ENCODE results near the gene EPHA10. TPM values are rescaled to one million over a fixed set of nuclear protein-coding genes. Genes with fewer than 3 reads are reported as not detected.

Gene EPHA10
- polyA plus RNA-seq, 1 experiment: 0.04 TPM

DNA sequence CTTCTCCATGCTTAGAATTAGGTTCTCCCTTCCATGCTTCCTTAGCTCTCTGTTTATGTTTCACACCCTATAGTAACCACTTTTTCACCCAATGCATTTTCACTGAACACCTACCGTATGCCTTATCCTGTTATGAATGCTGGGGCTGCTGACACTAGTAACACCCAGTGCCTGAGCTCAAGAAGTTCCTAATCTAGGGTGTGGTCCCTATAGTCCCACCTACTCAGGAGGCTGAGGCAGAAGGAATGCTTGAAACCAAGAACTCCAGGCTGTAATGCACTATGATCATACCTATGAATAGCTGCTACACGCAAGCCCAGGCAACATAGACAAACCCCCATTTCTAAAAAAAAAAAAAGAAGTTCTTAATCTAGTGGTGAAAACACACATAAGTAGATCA lies 5.5 kb downstream of the EPHA10 start:
- ChIA-PET CTCF (no interaction called here), POLR2A (no interaction called here)
- TF ChIP-seq, protein P1, sequence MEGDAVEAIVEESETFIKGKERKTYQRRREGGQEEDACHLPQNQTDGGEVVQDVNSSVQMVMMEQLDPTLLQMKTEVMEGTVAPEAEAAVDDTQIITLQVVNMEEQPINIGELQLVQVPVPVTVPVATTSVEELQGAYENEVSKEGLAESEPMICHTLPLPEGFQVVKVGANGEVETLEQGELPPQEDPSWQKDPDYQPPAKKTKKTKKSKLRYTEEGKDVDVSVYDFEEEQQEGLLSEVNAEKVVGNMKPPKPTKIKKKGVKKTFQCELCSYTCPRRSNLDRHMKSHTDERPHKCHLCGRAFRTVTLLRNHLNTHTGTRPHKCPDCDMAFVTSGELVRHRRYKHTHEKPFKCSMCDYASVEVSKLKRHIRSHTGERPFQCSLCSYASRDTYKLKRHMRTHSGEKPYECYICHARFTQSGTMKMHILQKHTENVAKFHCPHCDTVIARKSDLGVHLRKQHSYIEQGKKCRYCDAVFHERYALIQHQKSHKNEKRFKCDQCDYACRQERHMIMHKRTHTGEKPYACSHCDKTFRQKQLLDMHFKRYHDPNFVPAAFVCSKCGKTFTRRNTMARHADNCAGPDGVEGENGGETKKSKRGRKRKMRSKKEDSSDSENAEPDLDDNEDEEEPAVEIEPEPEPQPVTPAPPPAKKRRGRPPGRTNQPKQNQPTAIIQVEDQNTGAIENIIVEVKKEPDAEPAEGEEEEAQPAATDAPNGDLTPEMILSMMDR (IDR thresholded peaks at IDR 0.05; ENCODE audit: insufficient read depth, low read depth, low read length): no peak
- H3K4me3 ChIP-seq (ENCODE audit: low read depth, low read length): no peak overlapping the region
- H3K36me3 ChIP-seq (ENCODE audit: control insufficient read depth, insufficient read depth, low read length): no peaks in the 10 kb centered on the region
- no peak for DNase-seq (ENCODE audit: low read depth)
- peaks cover 14% of the 10 kb centered on the region for H3K27me3 ChIP-seq (ENCODE audit: control insufficient read depth, insufficient read depth, low read length)

GRCh38 chr1:37755951-37756560 lies 8.9 kb downstream of the EPHA10 start:
- Histone ChIP-seq H3K4me3 (ENCODE audit: low read depth, low read length) (no peak overlapping the region), H3K27me3 (ENCODE audit: control insufficient read depth, insufficient read depth, low read length) (peaks cover 27% of the 10 kb centered on the region), H3K36me3 (ENCODE audit: control insufficient read depth, insufficient read depth, low read length) (no peaks in the 10 kb centered on the region)
- TF ChIP-seq, protein P1 (IDR thresholded peaks at IDR 0.05; ENCODE audit: insufficient read depth, low read depth, low read length): no peak
- CTCF ChIA-PET: no interaction called here
- POLR2A ChIA-PET: no interaction called here
- no peak for DNase-seq (ENCODE audit: low read depth)

- peaks cover 27% of the 10 kb centered on the region for H3K27me3 ChIP-seq (ENCODE audit: control insufficient read depth, insufficient read depth, low read length)
- ChIA-PET CTCF (no interaction called here), POLR2A (no interaction called here)
- H3K4me3 ChIP-seq (ENCODE audit: low read depth, low read length): no peak overlapping the region
- no peaks in the 10 kb centered on the region for H3K36me3 ChIP-seq (ENCODE audit: control insufficient read depth, insufficient read depth, low read length)
- TF ChIP-seq, protein P1 (IDR thresholded peaks at IDR 0.05; ENCODE audit: insufficient read depth, low read depth, low read length): no peak
- no peak for DNase-seq (ENCODE audit: low read depth)
These were observed 9.6 kb downstream of the EPHA10 start for GRCh38 chr1:37755290-37755689.

GRCh38 chr1:37753473-37754321 lies 11.2 kb downstream of the EPHA10 start:
- H3K36me3 ChIP-seq (ENCODE audit: control insufficient read depth, insufficient read depth, low read length): no peaks in the 10 kb centered on the region
- H3K4me3 ChIP-seq (ENCODE audit: low read depth, low read length): no peak overlapping the region
- peaks cover 27% of the 10 kb centered on the region for H3K27me3 ChIP-seq (ENCODE audit: control insufficient read depth, insufficient read depth, low read length)
- ChIA-PET CTCF (no interaction called here), POLR2A (no interaction called here)
- TF ChIP-seq, protein P1 (IDR thresholded peaks at IDR 0.05; ENCODE audit: insufficient read depth, low read depth, low read length): no peak
- no peak for DNase-seq (ENCODE audit: low read depth)

- DNase-seq (ENCODE audit: low read depth): no peak
- H3K27me3 ChIP-seq (ENCODE audit: control insufficient read depth, insufficient read depth, low read length): peaks cover 27% of the 10 kb centered on the region
- ChIA-PET CTCF (no interaction called here), POLR2A (no interaction called here)
- no peak overlapping the region for H3K4me3 ChIP-seq (ENCODE audit: low read depth, low read length)
- H3K36me3 ChIP-seq (ENCODE audit: control insufficient read depth, insufficient read depth, low read length): no peaks in the 10 kb centered on the region
- TF ChIP-seq, protein P1 (IDR thresholded peaks at IDR 0.05; ENCODE audit: insufficient read depth, low read depth, low read length): no peak
These were observed 12.1 kb downstream of the EPHA10 start for GRCh38 chr1:37752583-37753471.
